CD14-positive monocyte (primary cell): ENCODE data around the gene RAPGEF2. TPM values are rescaled to one million over a fixed set of nuclear protein-coding genes. Genes with fewer than 3 reads are reported as not detected.

ENCODE experiments used
- DNase-seq, 3 donors: peaks; one replicate each; pipeline ENCODE4 v3.0.0-alpha.2; 2011 to 2022
- H2AFZ ChIP-seq: 2 replicates; pipeline ENCODE4 v1.6.0; 2012; ENCODE audit warnings: mild to moderate bottlenecking, low read depth, low read length, inconsistent platforms; ENCODE audit not compliant: insufficient read depth, poor library complexity, severe bottlenecking
- H3K27ac ChIP-seq, 2 donors: 1 replicate in 1 of 2; 2 replicates in 1 of 2; pipeline ENCODE4 v1.5.1; 2012 to 2013; ENCODE audit warnings: low read length in 2 of 2, control low read depth in 1 of 2, inconsistent platforms in 1 of 2, low read depth in 1 of 2, mild to moderate bottlenecking in 1 of 2
- H3K27me3 ChIP-seq, 2 donors: one replicate each; pipeline versions ENCODE4 v1.6.0 to v1.6.1; 2011 to 2013; ENCODE audit warnings: low read length in 2 of 2; ENCODE audit not compliant: control insufficient read depth in 2 of 2, insufficient read depth in 2 of 2
- H3K36me3 ChIP-seq, 2 donors: replicated peaks in 1 of 2; 1 replicate in 1 of 2; 2 replicates in 1 of 2; pipeline versions ENCODE4 v1.5.1 to v1.6.1; 2012 to 2013; ENCODE audit warnings: low read length in 2 of 2, control low read depth in 1 of 2, inconsistent platforms in 1 of 2, mild to moderate bottlenecking in 1 of 2; ENCODE audit not compliant: insufficient read depth in 2 of 2, control insufficient read depth in 1 of 2
- H3K4me1 ChIP-seq, 2 donors: 1 replicate in 1 of 2; 2 replicates in 1 of 2; pipeline versions ENCODE4 v1.5.1 to v1.6.1; 2012 to 2013; ENCODE audit warnings: low read length in 2 of 2, control low read depth in 1 of 2, inconsistent platforms in 1 of 2, mild to moderate bottlenecking in 1 of 2, moderate library complexity in 1 of 2; ENCODE audit not compliant: insufficient read depth in 2 of 2, control insufficient read depth in 1 of 2
- H3K4me2 ChIP-seq: replicated peaks from 2 replicates; pipeline ENCODE3; 2012; ENCODE audit warnings: low read length, moderate library complexity, mild to moderate bottlenecking; ENCODE audit not compliant: poor library complexity, severe bottlenecking; ENCODE audit errors: extremely low read depth
- H3K4me3 ChIP-seq, 3 experiments: fragments of 200-600 bp in 1 of 3; sonication (generic) in 1 of 3; replicated peaks in 1 of 3; 1 replicate in 2 of 3; 2 replicates in 1 of 3; pipeline ENCODE4 v1.5.1; 2011 to 2013; ENCODE audit warnings: low read length in 3 of 3, mild to moderate bottlenecking in 3 of 3, control low read depth in 2 of 3, low read depth in 2 of 3, inconsistent platforms in 1 of 3, moderate library complexity in 1 of 3
- H3K79me2 ChIP-seq: 2 replicates; pipeline ENCODE4 v1.6.0; 2012; ENCODE audit warnings: mild to moderate bottlenecking, control low read depth, inconsistent platforms, low read length, moderate library complexity; ENCODE audit not compliant: insufficient read depth
- H3K9ac ChIP-seq: 2 replicates; pipeline ENCODE4 v1.6.0; 2017; ENCODE audit warnings: low read length, mild to moderate bottlenecking; ENCODE audit not compliant: insufficient read depth, poor library complexity, severe bottlenecking
- H3K9me3 ChIP-seq, 2 donors: replicated peaks in 1 of 2; 1 replicate in 1 of 2; 2 replicates in 1 of 2; pipeline versions ENCODE4 v1.5.1 to v1.6.1; 2012 to 2013; ENCODE audit warnings: low read length in 2 of 2, control low read depth in 1 of 2; ENCODE audit not compliant: control insufficient read depth in 1 of 2, insufficient read depth in 1 of 2
- H4K20me1 ChIP-seq: 2 replicates; pipeline ENCODE4 v1.6.0; 2012; ENCODE audit warnings: mild to moderate bottlenecking, low read length, control low read depth, moderate library complexity; ENCODE audit not compliant: insufficient read depth
- H3K27ac Mint-ChIP-seq, 7 donors: one replicate each; pipeline ENCODE4 v1.8.0; 2020; ENCODE audit warnings: mild to moderate bottlenecking in 7 of 7, mixed read lengths in 7 of 7, moderate library complexity in 6 of 7, inconsistent platforms in 2 of 7
- H3K27me3 Mint-ChIP-seq, 3 donors: one replicate each; pipeline ENCODE4 v1.8.0; 2021 to 2022; ENCODE audit warnings: low read depth in 3 of 3, mild to moderate bottlenecking in 3 of 3, mixed read lengths in 3 of 3, moderate library complexity in 3 of 3, inconsistent platforms in 1 of 3
- H3K36me3 Mint-ChIP-seq, 2 donors: one replicate each; pipeline ENCODE4 v1.8.0; 2020; ENCODE audit warnings: mixed read lengths in 2 of 2, inconsistent platforms in 1 of 2, mild to moderate bottlenecking in 1 of 2
- H3K4me1 Mint-ChIP-seq: one replicate; pipeline ENCODE4 v1.8.0; 2020; ENCODE audit warnings: mild to moderate bottlenecking, mixed read lengths
- H3K4me3 Mint-ChIP-seq, 2 donors: one replicate each; pipeline ENCODE4 v1.8.0; 2020; ENCODE audit warnings: mild to moderate bottlenecking in 2 of 2, mixed read lengths in 2 of 2, moderate library complexity in 1 of 2
- H3K9me3 Mint-ChIP-seq, 7 donors: one replicate each; pipeline ENCODE4 v1.8.0; 2020 to 2022; ENCODE audit warnings: mixed read lengths in 7 of 7, mild to moderate bottlenecking in 6 of 7, moderate library complexity in 6 of 7, inconsistent platforms in 2 of 7
- WGBS: methylation state at CpG from one replicate; pipeline ENCODE4 v1.1.5; 2013; ENCODE audit warnings: missing lambda C conversion rate; ENCODE audit not compliant: insufficient coverage; 5-methylcytosine and 5-hydroxymethylcytosine counted together
- intact Hi-C, 2 donors: fragments of 100-400 bp; cut with micrococcal nuclease; formaldehyde crosslinking; loops; one replicate each; pipeline versions ENCODE4 v1.15.0 to v1.15.1; 2023
- polyA plus RNA-seq, 3 donors: library from polyadenylated mRNA; depleted of rRNA in 1 of 3; unstranded in 2 of 3; stranded (reverse) in 1 of 3; fragments of 300-500 nt in 2 of 3; fragments of >200 nt in 1 of 3; fragmentation: Illumina TruSeq in 2 of 3; gene quantifications; 1 replicate in 2 of 3; 2 replicates in 1 of 3; pipeline ENCODE4 v1.2.3, GENCODE V29; 2012 to 2021
- TF ChIP-seq, protein P1 (sequence below): fragments of 200-600 bp; IDR thresholded peaks from one replicate; pipeline ENCODE4 v1.8.0; 2022; ENCODE audit warnings: antibody characterized with exemption, mild to moderate bottlenecking

Gene RAPGEF2
- polyA plus RNA-seq, 3 donors, result 1.5 to 29.8 (median 2.0) TPM

DNA sequence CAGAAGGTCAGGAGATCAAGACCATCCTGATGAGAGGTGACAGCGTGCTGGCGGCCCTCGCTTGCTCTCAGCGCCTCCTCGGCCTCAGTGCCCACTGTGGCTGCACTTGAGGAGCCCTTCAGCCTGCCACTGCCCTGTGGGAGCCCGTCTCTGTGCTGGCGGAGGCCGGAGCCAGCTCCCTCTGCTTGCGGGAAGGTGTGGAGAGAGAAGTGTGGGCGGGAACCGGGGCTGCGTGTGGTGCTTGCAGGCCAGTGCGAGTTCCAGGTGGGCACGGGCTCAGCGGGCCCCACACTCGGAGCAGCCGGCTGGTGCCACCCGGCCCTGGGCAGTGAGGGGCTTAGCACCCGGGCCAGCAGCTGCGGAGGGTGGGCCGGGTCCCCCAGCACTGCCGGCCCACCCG, 286.9 kb downstream of the RAPGEF2 start:
- H3K27me3 ChIP-seq, result peaks cover 0 to 3% of the 10 kb centered on the region in 2 donors
- H3K4me1 ChIP-seq, result peaks cover 0 to 3% of the 10 kb centered on the region in 2 donors
- H3K27ac ChIP-seq, result no peak overlapping the region
- peaks cover 3 to 6% (median 5%) of the 10 kb centered on the region in 3 donors for H3K27me3 Mint-ChIP-seq
- H2AFZ ChIP-seq, result no peak overlapping the region
- no peaks in the 10 kb centered on the region for H3K36me3 Mint-ChIP-seq
- peaks cover 0 to 10% of the 10 kb centered on the region in 2 donors for H3K9me3 ChIP-seq
- no peaks in the 10 kb centered on the region for H4K20me1 ChIP-seq
- peaks cover 7% of the 10 kb centered on the region for H3K4me1 Mint-ChIP-seq
- no peak overlapping the region for H3K27ac Mint-ChIP-seq
- WGBS, result 97% methylated on average over 22 of the region's 23 CpGs
- no peaks in the 10 kb centered on the region for H3K36me3 ChIP-seq
- no peaks in the 10 kb centered on the region for H3K79me2 ChIP-seq
- H3K4me2 ChIP-seq, result no peak overlapping the region
- H3K4me3 Mint-ChIP-seq, result no peak overlapping the region
- DNase-seq, result no peak
- no peak overlapping the region for H3K9ac ChIP-seq
- TF ChIP-seq, protein P1, sequence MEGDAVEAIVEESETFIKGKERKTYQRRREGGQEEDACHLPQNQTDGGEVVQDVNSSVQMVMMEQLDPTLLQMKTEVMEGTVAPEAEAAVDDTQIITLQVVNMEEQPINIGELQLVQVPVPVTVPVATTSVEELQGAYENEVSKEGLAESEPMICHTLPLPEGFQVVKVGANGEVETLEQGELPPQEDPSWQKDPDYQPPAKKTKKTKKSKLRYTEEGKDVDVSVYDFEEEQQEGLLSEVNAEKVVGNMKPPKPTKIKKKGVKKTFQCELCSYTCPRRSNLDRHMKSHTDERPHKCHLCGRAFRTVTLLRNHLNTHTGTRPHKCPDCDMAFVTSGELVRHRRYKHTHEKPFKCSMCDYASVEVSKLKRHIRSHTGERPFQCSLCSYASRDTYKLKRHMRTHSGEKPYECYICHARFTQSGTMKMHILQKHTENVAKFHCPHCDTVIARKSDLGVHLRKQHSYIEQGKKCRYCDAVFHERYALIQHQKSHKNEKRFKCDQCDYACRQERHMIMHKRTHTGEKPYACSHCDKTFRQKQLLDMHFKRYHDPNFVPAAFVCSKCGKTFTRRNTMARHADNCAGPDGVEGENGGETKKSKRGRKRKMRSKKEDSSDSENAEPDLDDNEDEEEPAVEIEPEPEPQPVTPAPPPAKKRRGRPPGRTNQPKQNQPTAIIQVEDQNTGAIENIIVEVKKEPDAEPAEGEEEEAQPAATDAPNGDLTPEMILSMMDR, result no peak
- intact Hi-C loops, result no loop called here
- peaks cover 11 to 31% (median 20%) of the 10 kb centered on the region in 7 donors for H3K9me3 Mint-ChIP-seq
- H3K4me3 ChIP-seq, result no peak overlapping the region

DNA sequence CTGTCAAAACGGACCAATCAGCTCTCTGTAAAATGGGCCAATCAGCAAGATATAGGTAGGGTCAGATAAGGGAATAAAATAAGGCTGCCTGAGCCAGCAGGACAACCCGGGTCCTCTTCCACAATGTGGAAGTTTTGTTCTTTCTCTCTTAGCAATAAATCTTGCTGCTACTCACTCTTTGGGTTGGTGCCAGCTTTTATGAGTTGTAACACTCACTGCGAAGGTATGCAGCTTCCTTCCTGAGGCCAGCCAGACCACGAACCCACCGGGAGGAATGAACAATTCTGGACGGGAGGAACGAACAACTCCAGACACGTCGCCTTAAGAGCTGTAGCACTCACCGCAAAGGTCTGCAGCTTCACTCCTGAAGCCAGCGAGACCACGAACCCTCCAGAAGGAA, 287.8 kb downstream of the RAPGEF2 start:
- H3K79me2 ChIP-seq, result no peaks in the 10 kb centered on the region
- TF ChIP-seq, protein P1, result no peak
- intact Hi-C loops, result no loop called here
- WGBS, result 3% methylated on average over 10 of the region's 12 CpGs
- no peak overlapping the region for H3K9ac ChIP-seq
- peaks cover 3 to 6% (median 5%) of the 10 kb centered on the region in 3 donors for H3K27me3 Mint-ChIP-seq
- H3K4me1 ChIP-seq, result peaks cover 0 to 3% of the 10 kb centered on the region in 2 donors
- H3K9me3 Mint-ChIP-seq, result peaks cover 11 to 31% (median 20%) of the 10 kb centered on the region in 7 donors
- peaks cover 7% of the 10 kb centered on the region for H3K4me1 Mint-ChIP-seq
- peaks cover 0 to 3% of the 10 kb centered on the region in 2 donors for H3K27me3 ChIP-seq
- no peak overlapping the region for H3K27ac ChIP-seq
- peak overlapping the region in 1 of 7 donors; percentile 38 for H3K27ac Mint-ChIP-seq
- no peak for DNase-seq
- no peak overlapping the region for H3K4me3 ChIP-seq
- peak overlapping the region; percentile 62 for H2AFZ ChIP-seq
- no peak overlapping the region for H3K4me2 ChIP-seq
- H3K36me3 ChIP-seq, result no peaks in the 10 kb centered on the region
- H3K36me3 Mint-ChIP-seq, result no peaks in the 10 kb centered on the region
- H4K20me1 ChIP-seq, result no peaks in the 10 kb centered on the region
- H3K4me3 Mint-ChIP-seq, result peak overlapping the region in 1 of 2 donors; percentile 64
- H3K9me3 ChIP-seq, result peaks cover 0 to 10% of the 10 kb centered on the region in 2 donors
